Panc1 (cell line): ENCODE data around the gene ZNF334. TPM values are rescaled to one million over a fixed set of nuclear protein-coding genes. Genes with fewer than 3 reads are reported as not detected.

Experiments
- ATAC-seq: fragments of 200-7000 bp; cut with Tn5 transposase; 2 replicates; pipeline ENCODE4 v1.9.1; 2020; ENCODE audit warnings: mild to moderate bottlenecking, moderate library complexity
- BruUV-seq: library from RNA; stranded (reverse); fragments of 400-500 nt; replicated peaks from 2 replicates; lab custom pipeline; 2021; lab: Mats Ljungman, UMichigan
- CTCF ChIA-PET: fragments of 300-600 bp; sonication (Branson Sonifier 250); formaldehyde crosslinking; loops from one replicate; lab custom pipeline; 2022; ENCODE audit warnings: antibody characterized with exemption; lab: Charles Lee
- POLR2A ChIA-PET: fragments of 300-600 bp; sonication (Branson Sonifier 250); formaldehyde crosslinking; loops from one replicate; lab custom pipeline; 2022; ENCODE audit warnings: antibody characterized with exemption; lab: Charles Lee
- DNase-seq: peaks from one replicate; pipeline ENCODE4 v3.0.0-alpha.2; 2010; ENCODE audit warnings: low read depth, low spot score
- H3K27ac ChIP-seq: 2 replicates; pipeline ENCODE4 v1.5.1; 2011; ENCODE audit warnings: mild to moderate bottlenecking, low read length, inconsistent platforms
- H3K27me3 ChIP-seq: fragments of 200-500 bp; sonication (Bioruptor generic); 2 replicates; pipeline ENCODE4 v1.6.0; 2014; ENCODE audit warnings: low read length, inconsistent platforms; ENCODE audit not compliant: control insufficient read depth, insufficient read depth
- H3K36me3 ChIP-seq: fragments of 200-500 bp; sonication (Bioruptor generic); 2 replicates; pipeline ENCODE4 v1.5.1; 2014; ENCODE audit warnings: inconsistent platforms, mild to moderate bottlenecking, low read length, moderate library complexity; ENCODE audit not compliant: control insufficient read depth, insufficient read depth
- H3K4me1 ChIP-seq: 2 replicates; pipeline ENCODE4 v1.5.1; 2011; ENCODE audit warnings: inconsistent platforms, mild to moderate bottlenecking, low read length, moderate library complexity; ENCODE audit not compliant: control insufficient read depth, insufficient read depth
- H3K4me3 ChIP-seq, 2 experiments: 2 replicates each; pipeline ENCODE4 v1.5.1; 2011 to 2012; ENCODE audit warnings: low read depth in 2 of 2, low read length in 2 of 2, mild to moderate bottlenecking in 2 of 2, inconsistent platforms in 1 of 2, moderate library complexity in 1 of 2
- H3K9me3 ChIP-seq: fragments of 200-500 bp; sonication (Bioruptor generic); 2 replicates; pipeline ENCODE4 v1.5.1; 2014; ENCODE audit warnings: low read depth, mild to moderate bottlenecking, inconsistent platforms, low read length, moderate library complexity; ENCODE audit not compliant: control insufficient read depth, insufficient read depth
- CTCF ChIP-seq: fragments of 450-650 bp; IDR thresholded peaks from 2 replicates; pipeline ENCODE4 v1.5.1; 2017; ENCODE audit warnings: mild to moderate bottlenecking
- POLR2AphosphoS5 ChIP-seq: IDR thresholded peaks from 2 replicates; pipeline ENCODE4 v1.6.1; 2012; ENCODE audit warnings: mild to moderate bottlenecking, low read depth, low read length, moderate library complexity
- REST ChIP-seq, 2 experiments: IDR thresholded peaks; 2 replicates each; pipeline ENCODE4 v1.6.1; 2011 to 2012; ENCODE audit warnings: low read depth in 2 of 2, control low read depth in 1 of 2, low read length in 1 of 2, mild to moderate bottlenecking in 1 of 2, moderate library complexity in 1 of 2; ENCODE audit not compliant: insufficient read depth in 1 of 2
- SIN3A ChIP-seq: IDR thresholded peaks from 2 replicates; pipeline ENCODE4 v1.6.1; 2012; ENCODE audit warnings: low read depth, mild to moderate bottlenecking, low read length, moderate library complexity, borderline replicate concordance; ENCODE audit not compliant: insufficient read depth
- TCF7L2 ChIP-seq: IDR thresholded peaks from 2 replicates; pipeline ENCODE4 v1.6.1; 2011; ENCODE audit warnings: mild to moderate bottlenecking, low read depth, low read length, inconsistent platforms
- in situ Hi-C: cut with HindIII; loops from 2 replicates; pipeline ENCODE4 v1.10.0; 2016; ENCODE audit warnings: low sequenced_read_pairs, low pct_unique_long_range_greater_than_20kb
- intact Hi-C: fragments of 100-400 bp; cut with micrococcal nuclease; formaldehyde crosslinking; loops from one replicate; pipeline ENCODE4 v1.10.0; 2022; ENCODE audit not compliant: unreplicated experiment
- total RNA-seq: library from RNA; stranded (reverse); gene quantifications from one replicate; pipeline ENCODE4 v1.2.1, GENCODE V29; 2021; ENCODE audit not compliant: unreplicated experiment

ZNF334 gene
- total RNA-seq, 1 experiment from 2014 or later: 0.28 TPM

GRCh38 chr20:46487628-46488027, 25.7 kb downstream of the ZNF334 start:
- in situ Hi-C loops: no loop called here
- CTCF ChIA-PET: no interaction called here
- POLR2A ChIA-PET: no interaction called here
- H3K4me3 ChIP-seq: no peak overlapping the region
- H3K27me3 ChIP-seq: peaks cover 44% of the 10 kb centered on the region
- no peak overlapping the region for H3K27ac ChIP-seq
- no peaks in the 10 kb centered on the region for H3K4me1 ChIP-seq
- H3K9me3 ChIP-seq: no peaks in the 10 kb centered on the region
- intact Hi-C loops: no loop called here
- ATAC-seq (no peak), DNase-seq (no peak)
- TF ChIP-seq TCF7L2: no peak
- TF ChIP-seq SIN3A: no peak
- no peak for TF ChIP-seq POLR2AphosphoS5
- TF ChIP-seq REST (IDR thresholded peaks at IDR 0.05; ENCODE audit: insufficient read depth in 1 of 2, low read depth in 2 of 2, low read length in 1 of 2): no peak
- no peak for TF ChIP-seq CTCF
- no TSS peak for BruUV-seq
- no peaks in the 10 kb centered on the region for H3K36me3 ChIP-seq

- Histone ChIP-seq H3K4me1 (no peaks in the 10 kb centered on the region), H3K9me3 (no peaks in the 10 kb centered on the region), H3K4me3 (no peak overlapping the region), H3K27me3 (peaks cover 34% of the 10 kb centered on the region), H3K36me3 (no peaks in the 10 kb centered on the region), H3K27ac (no peak overlapping the region)
- DNase-seq (no peak), ATAC-seq (no peak)
- intact Hi-C loops: no loop called here
- in situ Hi-C loops: no loop called here
- CTCF ChIA-PET: no interaction called here
- TF ChIP-seq SIN3A (no peak), TCF7L2 (no peak)
- no TSS peak for BruUV-seq
- POLR2A ChIA-PET: no interaction called here
Measured at GRCh38 chr20:46485431-46485830, 27.9 kb downstream of the ZNF334 start.

GRCh38 chr20:46484954-46485353, 28.4 kb downstream of the ZNF334 start:
- no peak for ATAC-seq
- peaks cover 32% of the 10 kb centered on the region for H3K27me3 ChIP-seq
- in situ Hi-C loops (no loop called here), intact Hi-C loops (no loop called here)
- H3K4me1 ChIP-seq: no peaks in the 10 kb centered on the region
- no peak for DNase-seq
- no peak overlapping the region for H3K4me3 ChIP-seq
- TF ChIP-seq CTCF (no peak), REST (IDR thresholded peaks at IDR 0.05; ENCODE audit: insufficient read depth in 1 of 2, low read depth in 2 of 2, low read length in 1 of 2) (no peak), POLR2AphosphoS5 (no peak), SIN3A (no peak)
- H3K27ac ChIP-seq: no peak overlapping the region
- no peaks in the 10 kb centered on the region for H3K36me3 ChIP-seq
- POLR2A ChIA-PET: no interaction called here
- H3K9me3 ChIP-seq: no peaks in the 10 kb centered on the region
- CTCF ChIA-PET: no interaction called here
- BruUV-seq: no TSS peak
